Activated CD4-positive, CD25-positive, alpha-beta regulatory T cell treated with anti-CD3 and anti-CD28 coated beads, Interleukin-2, amount 50 U/mL, for 24 hours (primary cell): ENCODE data around the gene SUCLG2.

Source experiments
- ATAC-seq, 2 donors: fragments of 150-1000 bp; cut with Tn5 transposase; one replicate each; pipeline ENCODE4 v1.10.0; 2021; ENCODE audit warnings: mild to moderate bottlenecking in 1 of 2, moderate library complexity in 1 of 2

SUCLG2 gene

GRCh38 chr3:67648229-67648628 is 6.2 kb downstream of the SUCLG2 start:
- no peak for ATAC-seq

- ATAC-seq: no peak
Observed at GRCh38 chr3:67647390-67647878, 7.0 kb downstream of the SUCLG2 start.

DNA sequence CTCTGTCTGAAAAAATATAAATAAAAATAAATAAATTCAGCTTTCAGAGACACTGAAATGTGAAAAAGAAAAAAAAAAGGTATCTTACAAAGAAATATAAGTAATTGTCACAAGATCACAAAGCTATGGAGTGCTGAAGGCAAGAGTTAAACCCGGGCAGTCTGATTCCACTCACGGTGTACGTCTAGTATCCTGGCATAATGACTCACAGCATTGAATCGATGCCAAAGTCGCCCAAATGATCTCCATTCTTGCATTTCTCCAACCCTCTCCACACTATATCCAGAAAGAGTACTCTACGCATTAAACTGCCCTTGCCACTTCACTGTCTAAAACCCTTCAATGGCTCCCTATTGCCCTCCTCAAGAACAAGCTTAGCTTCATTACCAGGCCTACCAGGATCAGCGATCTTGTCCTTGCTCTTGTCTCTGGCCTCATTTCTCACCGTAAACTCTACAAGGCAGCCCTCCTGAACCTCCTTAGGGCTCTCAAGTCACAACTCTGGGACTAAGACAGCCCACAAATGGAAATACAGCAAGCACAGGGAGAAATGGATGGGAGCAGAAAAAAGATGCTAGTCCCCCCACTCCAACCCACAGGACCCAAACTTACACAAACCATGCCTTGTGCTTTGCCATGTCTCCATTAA is 7.7 kb downstream of the SUCLG2 start:
- no peak for ATAC-seq

GRCh38 chr3:67644827-67645226 is 9.6 kb downstream of the SUCLG2 start:
- ATAC-seq: no peak

- ATAC-seq: no peak
Observed at GRCh38 chr3:67642734-67643133, 11.7 kb downstream of the SUCLG2 start.

DNA sequence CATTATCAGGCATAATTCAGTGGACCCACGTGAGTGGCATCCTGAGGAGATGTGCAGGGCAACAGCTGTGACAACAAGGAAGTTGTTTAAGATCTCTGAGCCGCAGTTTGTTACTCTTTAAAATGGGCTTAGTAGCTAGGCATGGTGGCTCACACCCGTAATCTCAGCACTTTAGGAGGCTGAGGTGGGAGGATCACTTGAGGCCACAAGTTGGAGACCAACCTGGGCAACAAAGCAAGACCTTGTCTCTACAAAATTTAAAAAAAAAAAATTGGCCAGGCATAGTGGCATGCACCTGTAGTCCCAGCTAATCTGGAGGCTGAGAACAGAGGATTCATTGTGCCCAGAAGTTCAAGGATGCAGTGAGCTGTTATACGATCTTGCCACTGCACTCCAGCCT is 12.2 kb downstream of the SUCLG2 start:
- ATAC-seq: no peak

- peak; percentile 61 to 82 for ATAC-seq
Observed at GRCh38 chr3:67641451-67641850, 13.0 kb downstream of the SUCLG2 start.

- no peak for ATAC-seq
Observed at GRCh38 chr3:67640023-67640660, 14.3 kb downstream of the SUCLG2 start.

DNA sequence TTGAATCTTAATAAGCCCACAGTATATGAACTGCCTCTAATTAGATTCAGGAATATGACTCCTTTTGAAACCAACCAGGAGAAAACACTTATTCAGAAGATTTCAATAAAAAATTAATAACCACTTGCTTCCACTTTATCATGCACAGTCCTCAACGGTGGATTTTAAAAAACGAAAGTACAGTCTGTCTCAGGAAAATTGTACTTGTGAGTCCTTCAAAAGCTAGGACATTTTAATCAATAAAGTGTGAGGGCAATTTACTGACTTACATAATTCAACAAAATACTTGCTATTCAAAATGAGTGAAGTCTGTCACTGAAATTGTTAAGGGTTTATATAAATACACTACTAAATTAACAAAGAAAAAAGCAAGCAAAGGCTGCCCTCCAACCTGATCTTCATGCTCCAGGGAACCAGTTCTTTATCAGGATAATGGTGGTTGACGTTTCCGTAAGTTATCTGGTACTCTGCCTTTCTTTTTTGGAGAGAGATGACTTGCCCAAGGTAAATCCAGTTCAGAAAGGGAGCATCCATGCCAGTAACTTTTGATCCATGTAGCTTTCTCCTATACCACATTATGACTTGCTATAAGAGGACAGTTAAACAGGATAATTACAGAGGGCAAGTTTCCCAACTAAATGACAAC is 17.0 kb downstream of the SUCLG2 start:
- no peak for ATAC-seq

DNA sequence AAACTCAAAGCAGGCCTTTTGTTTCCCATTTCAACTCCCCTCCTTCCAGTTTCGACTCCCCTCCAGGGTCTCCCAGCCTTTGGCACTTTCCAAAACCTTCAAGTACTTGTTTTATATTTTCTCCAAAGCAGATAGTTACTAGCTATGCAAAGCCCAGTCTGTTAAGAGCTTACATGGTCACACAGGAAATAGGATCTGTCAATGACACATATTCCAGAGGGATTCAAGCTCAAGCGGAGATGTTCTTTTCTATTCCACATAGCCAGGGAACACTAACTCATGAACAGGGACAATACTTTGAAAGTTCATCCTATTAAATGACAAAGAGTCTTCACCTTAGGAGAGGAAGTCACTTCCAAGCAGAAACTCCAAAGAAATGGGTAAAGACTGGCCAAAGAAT is 18.6 kb downstream of the SUCLG2 start:
- no peak for ATAC-seq

DNA sequence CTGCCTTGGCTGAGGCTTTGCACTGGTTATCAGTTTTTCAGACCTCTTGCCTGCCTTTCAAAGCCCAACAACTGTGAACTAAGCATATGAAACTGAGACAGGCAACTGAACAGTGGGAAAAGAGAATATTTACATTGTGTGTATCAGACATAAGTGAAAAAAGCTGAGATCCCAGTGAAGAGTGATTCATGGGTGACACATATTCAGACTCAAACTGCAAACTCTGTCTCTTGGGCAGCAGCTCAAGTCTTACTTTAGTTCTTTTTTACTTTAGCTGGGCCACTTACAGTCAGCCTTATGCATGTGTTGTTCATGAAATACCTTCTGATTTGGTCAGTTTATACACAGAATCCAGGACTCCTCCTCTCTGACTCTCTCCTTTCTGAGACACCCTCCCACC is 19.2 kb downstream of the SUCLG2 start:
- ATAC-seq: peak; percentile 91 to 95

- ATAC-seq: no peak
Observed at GRCh38 chr3:67630666-67631362, 23.6 kb downstream of the SUCLG2 start.

DNA sequence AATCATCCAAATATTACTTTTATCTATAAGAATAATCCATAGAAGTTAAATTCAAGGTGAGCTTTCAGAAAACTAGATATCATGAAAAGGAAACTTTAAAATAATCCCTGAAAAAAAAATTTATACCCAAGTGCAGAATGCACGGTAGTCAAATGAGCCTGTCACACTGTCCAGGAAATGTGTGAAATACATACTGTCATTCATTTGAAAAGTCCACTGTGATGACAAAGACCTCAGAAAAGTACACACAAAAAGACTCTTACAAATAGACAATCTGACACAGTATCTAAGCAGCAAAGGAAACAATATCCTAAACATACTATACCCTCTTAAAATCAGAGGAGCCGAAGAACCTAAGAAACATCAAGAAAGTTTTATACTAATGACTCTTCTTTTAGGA is 29.7 kb downstream of the SUCLG2 start:
- no peak for ATAC-seq

DNA sequence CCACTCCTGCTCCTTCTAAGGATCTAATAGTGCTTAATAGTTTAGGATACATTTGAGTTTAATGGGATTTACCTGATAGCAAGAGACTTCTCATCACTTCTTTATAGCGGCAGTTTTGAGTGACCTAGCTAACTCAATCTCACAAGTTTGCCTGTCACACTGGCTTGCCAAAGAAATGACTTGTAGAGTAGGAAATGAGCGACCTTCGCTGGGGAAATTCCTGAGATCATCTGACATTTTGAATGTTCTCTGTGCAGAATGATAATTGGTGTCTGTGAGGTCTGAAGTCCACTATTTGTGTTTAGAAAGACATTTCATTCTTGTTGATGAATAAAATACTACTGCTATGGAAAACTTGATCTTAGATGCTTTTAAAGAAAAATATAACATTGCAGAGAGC is 30.3 kb downstream of the SUCLG2 start:
- ATAC-seq: no peak

- no peak for ATAC-seq
Observed at GRCh38 chr3:67622652-67623051, 31.8 kb downstream of the SUCLG2 start.

DNA sequence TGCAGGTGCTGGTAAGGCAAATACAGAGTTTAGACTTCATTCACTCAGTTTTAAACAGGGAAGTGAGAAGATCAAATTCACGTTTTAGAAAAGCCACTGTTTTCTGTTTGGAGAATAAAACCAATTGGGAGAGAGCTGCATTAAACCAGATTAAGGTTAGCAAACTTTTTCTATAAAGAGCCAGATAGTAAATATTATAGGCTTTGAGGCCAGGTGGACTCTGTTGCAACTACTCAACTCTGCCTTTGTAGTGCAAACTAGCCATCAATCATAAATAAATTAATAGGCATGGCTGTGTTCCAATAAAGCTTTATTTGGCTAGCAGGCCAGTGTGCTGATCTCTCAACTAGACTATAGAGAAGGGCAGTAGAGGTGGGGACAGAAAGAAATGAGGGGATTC is 33.5 kb downstream of the SUCLG2 start:
- ATAC-seq: no peak

DNA sequence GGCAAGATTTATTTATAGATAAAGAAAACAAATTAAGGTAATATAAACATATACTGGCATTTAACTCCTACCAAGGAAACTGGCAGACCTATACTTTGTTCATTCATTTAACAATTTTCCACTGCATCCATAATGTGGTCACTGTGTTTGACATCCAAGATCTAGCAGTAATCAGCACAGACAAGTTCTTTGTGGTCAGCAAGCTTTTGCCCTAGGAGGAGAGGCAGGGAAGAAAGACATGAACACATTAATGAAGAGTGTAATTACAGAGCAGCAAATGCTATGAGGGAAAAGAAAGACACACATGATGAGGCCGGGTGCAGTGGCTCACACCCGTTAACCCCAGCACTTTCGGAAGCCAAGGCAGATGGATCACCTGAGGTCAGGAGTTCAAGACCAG is 34.4 kb downstream of the SUCLG2 start:
- ATAC-seq: no peak

DNA sequence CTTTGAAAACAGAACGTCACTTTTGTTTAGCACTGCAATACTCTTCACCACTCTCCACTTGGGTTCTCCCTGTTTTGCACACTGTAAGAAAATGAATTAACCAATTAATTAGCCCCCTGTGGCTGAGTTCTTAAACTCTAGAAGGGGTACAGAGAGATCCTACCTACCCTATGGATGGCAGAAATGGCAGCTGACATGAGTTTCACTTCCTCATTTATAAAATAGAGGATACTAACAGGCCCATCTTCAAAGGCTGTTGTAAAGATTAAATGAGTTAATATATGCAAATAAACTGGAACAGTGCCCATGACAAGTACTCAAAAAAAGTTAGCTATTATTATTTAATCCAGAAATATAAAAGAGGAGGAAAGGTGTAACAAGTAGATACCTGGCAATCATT is 36.9 kb downstream of the SUCLG2 start:
- ATAC-seq: no peak

DNA sequence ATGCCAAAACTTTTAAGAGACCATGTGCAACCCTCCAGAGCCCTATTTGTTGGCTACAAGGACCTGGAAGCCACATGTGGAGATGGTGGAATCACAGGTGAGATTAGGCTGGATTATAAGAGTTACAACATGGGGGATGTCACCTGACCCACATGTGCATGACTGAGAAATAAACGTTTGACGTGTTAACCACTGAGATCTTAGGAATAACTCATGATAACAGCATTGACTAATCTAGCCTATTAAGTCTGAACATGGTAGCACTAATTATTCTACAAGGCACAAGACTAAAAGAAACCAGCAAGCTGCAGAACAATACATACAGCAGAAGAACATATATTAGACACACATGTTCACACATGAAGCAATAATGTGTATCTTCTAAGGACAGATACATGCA is 38.4 kb downstream of the SUCLG2 start:
- peak in 1 of 2 donors; percentile 30 for ATAC-seq

DNA sequence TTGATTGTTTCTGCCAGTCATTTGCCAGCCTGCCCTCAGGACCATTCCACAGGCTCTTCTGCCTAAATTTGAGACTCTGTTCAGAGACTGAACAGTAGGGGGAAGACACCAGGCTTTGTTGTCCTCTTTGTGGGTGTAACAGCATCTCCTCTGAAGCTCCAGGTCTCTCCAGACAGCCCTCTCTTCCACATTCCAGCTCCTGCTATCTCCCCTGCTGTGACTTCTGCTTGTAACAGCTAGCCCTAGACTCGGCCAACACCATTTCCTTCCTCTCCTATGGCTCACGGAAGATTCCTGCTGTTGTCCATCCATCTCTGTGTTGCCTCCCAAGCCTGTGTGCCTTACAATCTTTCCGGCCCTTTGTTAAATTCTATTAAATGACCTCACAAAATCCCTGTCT is 40.2 kb downstream of the SUCLG2 start:
- ATAC-seq: no peak

- no peak for ATAC-seq
Observed at GRCh38 chr3:67610458-67610857, 44.0 kb downstream of the SUCLG2 start.

DNA sequence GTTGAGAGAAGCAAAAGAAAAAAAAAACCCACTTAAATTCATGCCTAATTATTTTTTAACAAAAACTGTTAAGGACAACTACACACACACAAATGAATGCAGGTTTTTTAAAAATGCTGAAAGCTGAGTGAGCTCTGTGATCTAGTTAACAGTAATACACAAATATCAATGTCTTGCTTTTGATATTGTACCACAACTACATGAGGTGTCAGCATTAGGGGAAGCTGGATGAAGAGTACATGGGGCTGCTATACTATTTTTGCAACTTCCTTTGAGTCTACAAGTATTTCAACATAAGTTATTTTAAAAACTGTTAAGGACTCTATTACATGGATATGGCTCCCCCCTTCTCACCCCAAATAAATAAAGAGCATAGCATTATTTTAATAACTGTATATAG is 44.7 kb downstream of the SUCLG2 start:
- no peak for ATAC-seq

- ATAC-seq: peak in 1 of 2 donors; percentile 45
Observed at GRCh38 chr3:67608034-67608433, 46.4 kb downstream of the SUCLG2 start.

DNA sequence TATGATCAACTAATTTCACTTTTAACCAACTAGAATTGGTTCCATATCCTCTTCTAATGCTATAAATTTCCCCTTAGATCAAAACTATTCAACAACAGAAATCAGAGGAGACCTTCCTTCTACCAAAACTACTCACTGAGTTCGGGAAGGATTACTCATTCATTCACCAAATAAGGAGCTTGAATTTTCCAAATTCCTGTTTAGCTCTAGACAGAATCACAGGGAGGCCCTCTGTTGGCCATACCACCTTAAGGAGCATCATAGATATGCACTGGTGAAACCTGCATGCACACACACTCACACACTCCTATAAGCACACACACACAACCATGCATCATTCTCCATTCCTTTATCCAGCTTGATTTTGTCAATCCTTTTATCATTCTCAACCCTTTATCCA is 49.0 kb downstream of the SUCLG2 start:
- no peak for ATAC-seq
